22Rv1 (cell line): ENCODE results near the gene OGFR.

Source experiments
- H3K27ac ChIP-seq: fragments of 450-650 bp; 2 replicates; pipeline ENCODE4 v1.5.1; 2017
- ZFX ChIP-seq: fragments of 450-650 bp; IDR thresholded peaks from 2 replicates; pipeline ENCODE4 v1.6.1; 2017; ENCODE audit warnings: antibody characterized with exemption, borderline replicate concordance
- TF ChIP-seq, protein P1 (sequence below): fragments of 450-650 bp; IDR thresholded peaks from 2 replicates; pipeline ENCODE4 v1.5.1; 2017; ENCODE audit warnings: mild to moderate bottlenecking

OGFR gene

DNA sequence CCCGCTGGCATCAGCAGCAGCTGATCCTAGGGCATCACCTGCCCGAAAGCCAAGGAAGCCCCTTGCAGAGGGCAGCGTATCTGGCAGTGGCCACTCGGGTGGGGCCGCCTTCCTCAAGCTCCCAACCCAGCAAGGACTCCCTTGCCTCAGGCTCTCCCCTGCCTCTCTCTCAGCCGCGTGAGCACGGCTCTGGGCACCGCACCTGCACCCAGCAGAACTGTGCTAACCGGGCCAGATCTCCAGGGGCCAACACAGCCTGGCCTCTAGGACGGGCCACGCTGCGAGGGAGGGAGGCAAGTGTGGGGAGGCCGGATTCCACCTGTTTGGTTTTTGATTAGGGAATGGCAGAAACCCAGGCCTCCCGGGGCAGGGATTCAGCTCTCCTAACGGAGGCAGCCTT, 20.1 kb upstream of the OGFR start:
- H3K27ac ChIP-seq, result no peak overlapping the region
- TF ChIP-seq ZFX, result no peak
- TF ChIP-seq, protein P1, sequence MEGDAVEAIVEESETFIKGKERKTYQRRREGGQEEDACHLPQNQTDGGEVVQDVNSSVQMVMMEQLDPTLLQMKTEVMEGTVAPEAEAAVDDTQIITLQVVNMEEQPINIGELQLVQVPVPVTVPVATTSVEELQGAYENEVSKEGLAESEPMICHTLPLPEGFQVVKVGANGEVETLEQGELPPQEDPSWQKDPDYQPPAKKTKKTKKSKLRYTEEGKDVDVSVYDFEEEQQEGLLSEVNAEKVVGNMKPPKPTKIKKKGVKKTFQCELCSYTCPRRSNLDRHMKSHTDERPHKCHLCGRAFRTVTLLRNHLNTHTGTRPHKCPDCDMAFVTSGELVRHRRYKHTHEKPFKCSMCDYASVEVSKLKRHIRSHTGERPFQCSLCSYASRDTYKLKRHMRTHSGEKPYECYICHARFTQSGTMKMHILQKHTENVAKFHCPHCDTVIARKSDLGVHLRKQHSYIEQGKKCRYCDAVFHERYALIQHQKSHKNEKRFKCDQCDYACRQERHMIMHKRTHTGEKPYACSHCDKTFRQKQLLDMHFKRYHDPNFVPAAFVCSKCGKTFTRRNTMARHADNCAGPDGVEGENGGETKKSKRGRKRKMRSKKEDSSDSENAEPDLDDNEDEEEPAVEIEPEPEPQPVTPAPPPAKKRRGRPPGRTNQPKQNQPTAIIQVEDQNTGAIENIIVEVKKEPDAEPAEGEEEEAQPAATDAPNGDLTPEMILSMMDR, result no peak

DNA sequence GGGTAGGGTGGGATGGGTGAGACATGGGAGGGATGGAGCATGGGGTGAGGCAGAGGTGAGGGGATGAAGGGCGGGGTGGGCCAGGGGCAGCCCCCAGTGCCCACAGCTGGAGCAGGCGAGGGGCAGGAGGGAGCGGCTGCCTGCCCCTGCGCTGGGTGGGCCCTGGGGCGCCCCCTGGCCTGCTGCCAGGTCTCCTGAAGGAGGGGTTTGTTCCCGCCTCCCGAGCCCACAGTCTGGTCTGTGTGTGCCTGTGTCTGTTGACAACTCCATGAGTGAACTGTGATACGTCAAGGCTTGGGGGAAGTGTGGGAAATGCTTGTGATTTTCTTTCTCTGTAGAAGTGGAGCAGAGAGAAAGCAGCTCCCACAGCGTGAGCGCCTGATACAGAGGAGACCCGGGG, 19.2 kb upstream of the OGFR start:
- TF ChIP-seq, protein P1, result no peak
- TF ChIP-seq ZFX, result no peak
- H3K27ac ChIP-seq, result no peak overlapping the region

DNA sequence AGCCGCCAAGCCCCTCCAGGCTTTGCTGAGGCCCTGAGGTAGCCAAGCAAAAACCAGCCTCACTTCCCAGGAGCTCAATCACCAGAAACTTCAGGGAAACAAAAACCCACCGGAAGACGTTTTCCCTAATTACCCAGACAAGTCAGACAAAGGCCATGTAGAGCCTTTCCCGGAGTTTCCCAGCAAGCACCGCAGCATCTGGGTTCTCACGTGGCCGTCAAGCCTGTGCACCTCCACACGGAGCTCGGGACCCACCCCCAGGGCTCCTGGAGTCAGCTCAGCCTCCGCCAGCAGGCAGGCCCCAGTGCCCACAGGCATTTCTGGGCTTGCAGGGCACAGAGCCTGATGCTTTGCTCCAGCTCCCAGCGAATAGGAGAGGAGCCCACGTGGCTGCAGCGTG, 18.5 kb upstream of the OGFR start:
- no peak overlapping the region for H3K27ac ChIP-seq
- TF ChIP-seq, protein P1, result no peak
- TF ChIP-seq ZFX, result no peak

DNA sequence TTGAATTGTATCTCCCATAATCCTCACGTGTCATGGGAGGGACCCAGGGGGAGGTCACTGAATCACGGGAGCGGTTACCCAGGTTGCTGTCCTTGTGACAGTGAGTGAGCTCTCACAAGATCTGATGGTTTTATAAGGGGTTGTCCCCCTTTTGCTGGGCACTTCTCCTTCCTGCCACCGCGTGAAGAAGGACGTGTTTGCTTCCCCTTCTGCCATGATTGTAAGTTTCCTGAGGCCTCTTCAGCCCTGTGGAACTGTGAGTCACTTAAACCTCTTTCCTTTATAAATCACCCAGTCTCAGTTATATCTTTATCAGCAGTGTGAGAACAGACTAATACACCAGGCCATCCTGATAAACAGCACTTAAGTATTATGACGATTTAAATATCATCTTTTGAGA, 17.3 kb upstream of the OGFR start:
- H3K27ac ChIP-seq, result no peak overlapping the region
- no peak for TF ChIP-seq ZFX
- TF ChIP-seq, protein P1, result no peak

DNA sequence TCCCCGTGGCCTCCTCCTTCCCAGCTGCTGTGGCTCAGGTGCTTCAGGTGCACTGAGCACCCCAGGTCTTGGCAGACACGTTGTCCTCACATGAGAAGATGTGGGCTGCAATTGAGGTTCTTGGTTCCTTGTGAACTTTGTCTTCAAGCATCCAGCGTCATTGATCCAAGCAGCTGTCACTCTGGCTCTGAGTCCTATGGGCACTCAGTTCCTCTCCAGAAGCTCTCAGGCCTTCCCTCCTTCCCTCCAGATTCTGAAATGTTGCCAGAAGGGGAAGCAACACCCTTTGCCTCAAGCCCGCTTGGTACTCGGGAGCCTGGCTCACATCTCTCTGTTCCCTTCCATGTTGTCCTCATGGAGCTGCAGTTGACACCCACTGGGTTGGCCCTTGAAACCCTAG, 16.8 kb upstream of the OGFR start:
- H3K27ac ChIP-seq, result no peak overlapping the region
- TF ChIP-seq ZFX, result no peak
- TF ChIP-seq, protein P1, result no peak

DNA sequence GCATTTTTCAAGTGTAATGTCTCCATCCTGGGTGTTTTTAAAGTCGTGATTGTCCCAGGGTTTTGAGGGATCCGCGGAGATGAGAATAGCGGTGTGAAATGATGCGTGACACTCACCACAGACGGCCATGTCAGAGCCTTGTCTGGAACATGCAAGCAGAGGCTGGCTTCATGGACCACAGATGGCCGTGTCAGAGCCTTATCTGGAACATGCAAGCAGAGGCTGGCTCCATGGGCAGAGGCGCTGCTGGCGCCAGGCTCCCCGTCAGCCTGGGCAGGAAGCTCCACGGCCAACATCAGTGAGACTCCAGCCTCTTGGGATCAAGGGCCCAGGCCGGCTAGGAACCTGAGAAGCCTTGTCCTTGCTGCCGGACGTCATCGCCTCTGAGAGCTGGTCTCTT, 16.0 kb upstream of the OGFR start:
- TF ChIP-seq, protein P1, result no peak
- no peak for TF ChIP-seq ZFX
- no peak overlapping the region for H3K27ac ChIP-seq

DNA sequence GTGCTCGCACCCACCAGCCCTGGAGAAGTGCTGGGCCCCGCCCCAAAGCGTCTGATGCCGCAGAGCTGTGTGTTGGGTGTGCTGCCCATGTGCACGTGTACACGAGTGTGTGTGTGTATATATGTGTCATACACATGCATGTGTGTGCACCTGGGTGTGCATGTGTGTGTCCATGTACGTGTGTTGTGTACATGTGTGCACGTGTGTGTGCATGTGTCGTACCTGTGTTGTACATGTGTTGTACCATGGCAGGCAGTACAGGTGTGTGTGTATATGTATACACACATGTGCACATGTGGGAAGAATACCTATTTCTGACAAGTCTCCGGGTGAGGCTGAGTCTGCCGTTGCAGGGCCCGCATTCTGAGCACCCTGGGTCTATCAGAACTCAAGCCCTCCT, 14.6 kb upstream of the OGFR start:
- TF ChIP-seq, protein P1, result no peak
- TF ChIP-seq ZFX, result no peak
- H3K27ac ChIP-seq, result no peak overlapping the region
